GM20431 (cell line): ENCODE measurements around the gene ARF4.
"Not testable (repeated sequence)": the region's sequence is repeated elsewhere in the genome, so short reads cannot be mapped to it uniquely, and the experiment has no call there.

Experiments used
- in situ Hi-C: fragments of 300-500 bp; cut with MseI, MboI; formaldehyde crosslinking; loops from one replicate; pipeline ENCODE4 v1.15.0; 2020; ENCODE audit warnings: low sequenced_read_pairs; ENCODE audit not compliant: unreplicated experiment

ARF4 gene

GRCh38 chr3:57597127-57597923, at the start of gene ARF4:
Gene ARF4, minus strand, starts transcription at chr3:57597344. Its CDS starts 204 bp downstream, at chr3:57597140.
- in situ Hi-C loops = no loop called here

GRCh38 chr3:57646723-57647122, 49.6 kb upstream of the ARF4 start:
- in situ Hi-C loops = no loop called here

- in situ Hi-C loops = no loop called here
Measured at GRCh38 chr3:57644740-57645139, 47.6 kb upstream of the ARF4 start.

DNA sequence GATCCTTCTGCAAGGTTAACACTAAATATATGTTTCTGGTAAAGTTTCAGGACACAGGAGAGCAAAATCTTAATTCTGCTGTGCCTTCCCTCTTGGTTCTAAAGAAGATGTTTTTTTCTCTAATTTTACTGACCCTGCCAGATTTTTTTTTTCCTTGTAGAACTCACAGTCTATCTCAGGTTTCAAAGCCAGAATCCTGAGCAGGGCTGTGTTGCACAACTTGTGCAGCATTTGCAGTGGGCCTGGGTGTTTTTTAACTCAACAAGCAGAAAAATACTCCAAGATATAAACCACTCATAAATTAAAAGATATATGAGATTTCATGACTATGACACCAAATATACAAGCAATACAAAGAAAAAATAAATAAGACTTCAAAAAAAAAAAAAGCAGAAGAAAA, 40.2 kb upstream of the ARF4 start:
- in situ Hi-C loops = no loop called here

DNA sequence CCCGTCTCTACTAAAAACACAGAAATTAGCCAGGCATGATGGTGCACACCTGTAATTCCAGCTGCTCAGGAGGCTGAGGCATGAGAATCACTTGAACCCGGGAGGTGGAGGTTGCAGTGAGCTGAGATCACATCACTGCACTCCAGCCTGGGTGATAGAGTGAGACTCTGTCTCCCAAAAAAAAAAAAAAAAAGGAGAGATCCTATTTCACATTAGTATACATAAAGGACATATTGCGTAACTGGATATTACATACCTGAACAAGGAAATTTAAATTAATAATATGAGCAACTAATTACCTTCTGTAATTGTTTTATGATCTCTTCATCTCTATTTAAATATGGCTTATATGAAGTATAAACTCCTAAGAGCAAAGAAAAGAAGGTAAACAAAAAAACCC, 37.1 kb upstream of the ARF4 start:
- in situ Hi-C loops = not testable (repeated sequence)

DNA sequence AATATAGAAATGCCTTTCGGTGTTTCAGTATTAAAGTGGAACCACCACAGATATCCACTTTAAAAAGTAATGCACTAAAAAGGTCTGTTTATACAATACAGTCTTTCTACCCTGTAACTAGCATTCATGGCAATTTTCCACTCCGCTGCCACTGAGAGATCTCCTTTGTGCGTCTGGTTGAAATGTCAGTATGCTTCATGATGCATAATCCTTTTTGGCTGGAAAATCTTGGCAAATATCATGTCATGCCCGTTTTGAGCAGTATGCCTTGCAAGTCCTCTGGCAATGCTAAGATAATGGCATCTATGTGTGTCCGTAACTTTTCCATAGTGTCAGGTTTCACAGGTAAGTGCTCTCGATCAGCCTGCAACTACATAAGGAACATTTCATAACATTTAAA, 30.8 kb upstream of the ARF4 start:
- in situ Hi-C loops = no loop called here

DNA sequence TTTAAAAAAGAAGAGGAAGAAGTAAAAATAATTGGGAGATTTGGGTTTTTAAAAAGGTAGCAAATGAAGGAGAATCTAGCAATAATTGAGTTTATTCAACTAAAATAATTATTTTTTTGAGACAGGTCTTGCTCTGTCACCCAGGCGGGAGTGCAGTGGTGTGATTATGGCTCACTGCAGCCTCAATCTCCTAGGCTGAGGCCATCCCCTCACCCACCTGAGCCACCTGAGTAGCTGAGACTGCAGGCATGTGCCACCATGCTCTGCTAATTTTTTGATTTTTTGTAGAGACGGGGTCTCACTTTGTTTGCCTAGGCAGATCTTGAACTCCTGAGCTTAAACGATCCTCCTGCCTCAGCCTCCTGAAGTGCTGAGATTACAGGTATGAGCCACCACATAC, 27.7 kb upstream of the ARF4 start:
- in situ Hi-C loops = no loop called here

GRCh38 chr3:57622362-57622761, 25.2 kb upstream of the ARF4 start:
- in situ Hi-C loops = no loop called here

DNA sequence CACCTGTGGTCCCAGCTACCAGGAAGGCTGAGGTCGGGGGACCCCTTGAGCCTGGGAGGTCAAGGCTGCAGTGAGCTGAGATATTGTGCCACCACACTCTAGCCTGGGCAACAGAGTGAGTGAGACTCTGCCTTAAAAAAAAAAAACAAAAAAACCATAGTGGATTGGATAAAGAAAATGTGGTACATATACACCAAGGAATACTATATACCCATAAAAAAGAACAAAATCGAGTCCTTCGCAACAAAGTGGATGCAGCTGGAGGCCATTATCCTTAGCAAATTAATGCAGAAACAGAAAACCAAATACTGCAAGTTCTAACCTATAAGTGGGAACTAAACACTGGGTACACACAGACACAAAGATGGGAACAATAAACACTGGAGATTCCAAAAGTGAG, 20.6 kb upstream of the ARF4 start:
- in situ Hi-C loops = no loop called here

DNA sequence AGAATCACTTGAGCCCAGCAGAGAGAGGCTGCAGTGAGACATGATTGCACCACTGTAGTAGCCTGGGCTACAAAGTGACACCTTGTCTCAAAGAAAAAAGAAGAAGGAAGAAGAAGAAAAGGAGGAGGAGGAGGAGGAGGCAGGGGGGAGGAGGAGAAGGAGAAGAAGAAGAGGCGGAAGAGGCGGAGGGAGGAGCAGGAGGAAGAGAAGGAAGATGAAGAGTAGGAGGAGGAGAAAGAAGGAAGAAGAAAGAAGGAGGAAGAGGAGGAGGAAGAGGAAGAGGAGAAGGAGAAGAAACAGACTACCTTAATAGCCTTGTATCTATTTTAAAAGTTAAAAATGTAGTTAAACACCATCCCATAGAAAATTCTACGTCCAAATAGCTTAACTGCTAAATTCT, 19.1 kb upstream of the ARF4 start:
- in situ Hi-C loops = no loop called here

- in situ Hi-C loops = not testable (repeated sequence)
Measured at GRCh38 chr3:57611870-57612269, 14.7 kb upstream of the ARF4 start.

DNA sequence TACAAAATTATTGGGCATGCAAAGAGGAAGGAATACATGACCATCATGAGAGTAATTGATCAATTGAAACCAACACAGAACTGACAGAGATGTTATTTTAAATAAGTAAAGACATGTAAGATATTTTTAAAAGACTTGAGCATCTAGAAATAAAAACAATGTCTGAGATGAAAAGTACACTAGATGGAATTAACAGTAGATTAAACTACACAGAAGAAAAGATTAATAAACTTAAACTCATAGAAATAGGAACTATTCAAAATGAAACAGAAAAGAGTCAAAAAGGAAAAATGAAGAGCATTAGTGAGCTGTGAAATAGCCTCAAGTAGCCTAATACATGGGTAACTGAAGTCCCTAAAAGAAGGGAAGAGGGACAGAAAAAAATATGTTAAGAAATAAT, 8.5 kb upstream of the ARF4 start:
- in situ Hi-C loops = no loop called here

DNA sequence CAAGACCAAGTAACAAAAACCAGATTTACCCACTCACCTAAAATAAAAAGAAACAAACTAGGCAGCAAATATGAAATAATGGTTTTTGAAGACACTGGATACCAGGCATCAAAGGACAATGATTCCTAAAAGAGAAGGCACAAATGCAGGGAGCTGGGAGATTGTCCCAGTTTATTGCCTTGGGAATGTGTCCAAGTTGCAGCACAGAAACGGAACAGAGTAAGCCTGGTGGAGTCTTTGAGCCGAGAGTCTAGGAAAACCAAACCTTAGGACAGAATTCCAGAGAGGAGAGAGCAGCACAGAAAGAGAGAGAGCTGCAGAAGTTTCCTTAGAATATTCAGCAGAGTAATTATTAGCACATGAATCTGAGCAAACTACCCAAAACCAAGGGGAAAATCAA, 7.8 kb upstream of the ARF4 start:
- in situ Hi-C loops = no loop called here

DNA sequence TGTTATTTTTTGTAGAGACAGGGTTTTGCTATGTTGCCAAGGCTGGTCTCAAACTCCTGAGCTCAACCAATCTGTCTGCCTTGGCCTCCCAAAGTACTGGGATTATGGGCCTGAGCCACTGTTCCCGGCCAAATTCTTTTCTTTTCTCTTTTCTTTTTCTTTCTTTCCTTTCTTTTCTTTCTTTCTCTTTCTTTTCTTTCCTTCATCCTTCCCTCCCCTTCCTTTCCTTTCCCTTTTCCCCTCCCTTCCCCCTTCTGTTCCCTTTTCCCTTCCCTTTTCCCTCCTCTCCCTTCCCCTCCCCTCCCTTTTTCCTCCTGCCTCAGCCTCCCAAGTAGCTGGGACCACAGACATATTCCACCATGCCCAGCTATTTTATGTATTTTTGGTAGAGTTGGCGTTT, 3.1 kb upstream of the ARF4 start:
- in situ Hi-C loops = no loop called here

DNA sequence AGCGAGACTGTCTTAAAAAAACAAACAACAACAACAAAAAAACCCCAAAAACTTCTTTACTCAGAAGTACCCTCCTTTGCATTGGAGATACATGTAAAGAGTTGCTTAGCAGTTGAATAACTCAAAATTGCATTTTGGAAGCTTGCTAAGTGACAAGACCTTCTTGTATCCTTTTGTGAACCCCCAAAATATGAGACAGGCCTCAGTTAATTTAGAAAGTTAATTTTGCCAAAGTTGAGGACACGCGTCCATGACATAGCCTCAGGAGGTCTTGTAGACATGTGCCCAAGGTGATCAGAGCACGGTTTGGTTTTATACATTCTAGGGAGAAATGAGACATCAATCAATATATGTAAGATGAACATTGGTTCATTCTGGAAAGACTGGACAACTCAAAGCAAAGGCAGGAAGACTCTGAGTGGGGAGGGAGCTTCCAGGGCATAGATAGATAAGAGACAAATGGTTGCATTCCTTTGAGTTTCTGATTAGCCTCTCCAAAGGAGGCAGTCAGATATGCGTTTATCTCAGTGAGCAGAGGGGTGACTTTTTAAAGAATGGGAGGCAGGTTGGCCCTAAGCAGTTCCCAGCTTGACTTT, 1.7 kb upstream of the ARF4 start:
- in situ Hi-C loops = no loop called here

- in situ Hi-C loops = no loop called here
Measured at GRCh38 chr3:57596495-57597126, 533 bp downstream of the ARF4 start.

- in situ Hi-C loops = no loop called here
Measured at GRCh38 chr3:57594576-57594975, 2.6 kb downstream of the ARF4 start.

DNA sequence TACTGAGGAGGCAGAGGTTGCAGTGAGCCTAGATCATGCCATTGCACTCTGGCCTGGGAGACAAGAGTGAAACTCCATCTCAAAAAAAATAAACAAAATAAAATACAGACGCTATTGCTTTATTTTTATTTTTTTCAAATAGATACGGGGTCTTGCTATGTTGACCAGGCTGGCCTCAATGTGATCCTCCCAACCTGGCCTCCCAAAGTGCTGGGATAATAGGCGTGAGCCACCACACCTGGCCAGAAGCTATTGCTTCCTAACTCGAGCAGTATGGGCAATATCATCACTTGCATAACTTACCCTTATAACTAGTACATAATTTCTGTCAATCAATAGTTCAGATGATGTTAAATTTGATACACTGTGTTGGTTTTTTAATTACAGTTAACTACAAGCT, 3.0 kb downstream of the ARF4 start:
- in situ Hi-C loops = no loop called here

- in situ Hi-C loops = no loop called here
Measured at GRCh38 chr3:57592306-57592705, 4.8 kb downstream of the ARF4 start.

DNA sequence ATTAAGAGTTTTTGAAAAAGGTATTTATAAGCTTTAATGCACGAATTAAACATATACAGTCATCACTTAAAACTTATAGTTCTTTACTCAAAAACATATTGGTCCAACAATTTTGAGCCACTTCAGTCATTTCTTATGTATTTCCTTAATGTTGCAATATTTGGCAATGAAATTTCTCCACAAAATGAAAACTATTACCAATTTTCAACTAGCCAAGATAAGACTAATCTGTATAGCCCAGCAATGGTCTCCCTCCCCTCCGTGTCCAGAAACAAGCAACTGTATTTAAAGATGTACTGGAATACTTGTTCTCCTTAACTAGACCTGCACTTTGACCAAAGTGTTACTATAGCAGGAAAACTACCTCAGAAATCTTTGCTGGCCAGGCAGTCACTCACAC, 9.2 kb downstream of the ARF4 start:
- in situ Hi-C loops = no loop called here

- in situ Hi-C loops = no loop called here
Measured at GRCh38 chr3:57586778-57587177, 10.4 kb downstream of the ARF4 start.
